ENCODE measurements around the gene GLCE. TPM values are rescaled to one million over a fixed set of nuclear protein-coding genes. Genes with fewer than 3 reads are reported as not detected.

The GLCE gene
- polyA plus RNA-seq, 1 donor, result 51.8 TPM

DNA sequence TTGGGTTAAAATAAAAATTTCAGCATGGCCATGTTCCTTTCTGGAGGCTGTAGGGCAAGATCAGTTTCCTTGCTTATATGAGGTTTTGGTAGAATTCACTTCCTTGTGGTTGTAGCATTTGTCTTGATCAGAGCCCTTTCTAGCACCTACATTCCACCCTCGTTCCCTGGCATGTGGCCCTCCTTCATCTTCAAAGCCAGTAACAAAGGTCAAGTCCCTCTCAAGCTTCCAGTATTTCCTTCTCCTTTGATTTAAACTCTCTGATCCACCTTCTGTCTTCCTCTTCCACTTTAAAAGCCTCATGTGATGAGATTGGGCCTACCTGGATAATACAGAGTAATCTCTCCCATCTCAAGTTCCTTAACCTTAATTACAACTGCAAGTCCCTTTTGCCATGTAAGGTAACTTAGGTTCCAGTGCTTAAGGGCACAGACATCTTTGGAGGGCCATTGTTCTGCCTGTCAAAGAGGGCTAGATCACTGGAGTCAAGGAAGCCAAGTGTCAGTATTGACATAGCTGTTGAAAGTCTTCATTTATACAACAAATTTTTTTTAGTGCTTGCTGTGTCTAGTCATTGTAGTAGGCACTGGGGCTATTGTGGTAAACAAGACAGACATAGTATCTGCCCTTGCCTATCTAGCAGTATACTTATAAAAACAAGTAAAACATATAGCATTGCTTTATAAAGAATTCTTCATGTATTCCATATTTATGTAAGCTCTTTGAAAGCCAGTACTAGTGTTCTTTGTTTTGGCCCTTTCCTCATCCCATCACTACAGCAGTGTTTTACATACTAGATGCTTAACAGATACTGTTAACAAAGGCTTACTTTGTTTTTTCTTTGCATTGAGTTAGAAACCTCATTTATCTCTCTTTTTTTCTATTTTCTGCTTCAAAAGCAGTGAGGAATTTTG, 40.7 kb downstream of the GLCE start:
- no peak for DNase-seq

DNA sequence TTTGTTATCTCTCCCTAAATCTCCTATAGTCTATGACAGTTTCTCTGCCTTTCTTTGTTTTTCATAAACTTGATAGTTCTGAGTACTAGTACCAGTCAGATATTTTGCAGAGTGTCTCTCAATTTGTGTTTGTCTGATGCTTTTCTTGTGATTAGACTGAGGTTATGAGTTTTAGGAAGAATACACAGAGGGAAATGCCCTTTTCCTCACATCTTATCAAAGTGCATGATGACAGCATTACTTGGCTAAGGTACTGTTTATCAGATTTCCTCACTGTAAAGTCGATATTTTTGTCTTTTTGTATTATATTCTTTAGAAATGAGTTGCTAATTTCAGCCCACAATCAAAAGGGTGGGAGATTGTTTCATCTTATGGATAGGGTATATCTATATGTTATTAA, 45.6 kb downstream of the GLCE start:
- no peak for DNase-seq

DNA sequence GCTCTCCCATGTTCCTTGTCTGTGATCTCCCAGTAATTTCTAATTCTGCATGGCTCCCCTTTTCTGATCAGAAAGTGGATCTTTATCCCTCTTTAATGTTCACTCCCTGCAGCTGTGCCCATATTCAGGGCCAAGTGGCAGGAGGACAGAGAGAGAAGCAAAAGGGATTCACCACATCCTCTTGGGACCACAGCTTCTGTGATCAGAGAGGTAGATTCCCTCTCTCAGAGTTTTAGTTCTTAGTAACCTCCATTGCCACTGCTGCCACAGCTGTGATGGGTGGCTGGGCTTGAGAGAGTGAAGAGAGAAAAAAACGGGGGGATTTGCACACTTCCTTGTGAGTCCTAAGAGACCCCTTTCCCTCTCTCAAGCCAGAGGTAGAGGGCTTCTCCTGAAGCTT, 49.2 kb downstream of the GLCE start:
- no peak for DNase-seq

DNA sequence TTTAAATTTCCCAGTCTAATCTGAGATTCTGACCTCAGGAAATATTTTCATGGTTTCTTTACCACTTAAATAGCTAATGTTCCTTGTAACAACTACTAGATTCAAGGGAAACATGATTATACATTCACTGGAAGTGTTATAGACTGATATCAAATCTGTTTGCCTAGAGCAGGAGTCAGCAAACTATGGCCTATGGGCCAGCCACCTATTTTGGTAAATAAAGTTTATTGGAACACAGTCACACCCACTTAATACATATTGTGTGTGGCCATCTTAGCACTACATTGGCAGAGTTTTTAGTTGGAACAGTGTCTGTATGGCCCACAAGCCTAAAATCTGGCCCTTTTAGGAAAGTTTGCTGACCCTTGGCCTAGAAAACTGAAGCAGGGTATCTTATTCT, 50.1 kb downstream of the GLCE start:
- DNase-seq, result no peak

DNA sequence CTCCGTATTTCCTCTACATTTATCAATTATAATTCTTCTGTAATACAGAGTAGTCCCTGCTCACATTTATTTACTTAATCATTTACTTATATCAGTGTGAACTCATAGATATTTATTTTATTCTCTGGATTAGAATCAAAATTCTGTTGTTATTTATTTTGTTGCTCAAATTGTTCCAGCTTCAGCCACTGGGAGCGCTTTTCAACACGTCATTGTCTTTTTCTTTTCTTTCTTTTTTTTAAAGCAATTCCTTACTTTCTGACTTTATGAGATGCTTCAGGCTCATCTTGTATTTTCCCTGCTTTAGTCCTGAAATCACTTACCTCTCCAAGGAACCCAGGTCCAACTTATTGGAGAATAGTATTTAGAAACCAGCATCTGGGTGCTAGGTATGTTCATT, 53.4 kb downstream of the GLCE start:
- no peak for DNase-seq

DNA sequence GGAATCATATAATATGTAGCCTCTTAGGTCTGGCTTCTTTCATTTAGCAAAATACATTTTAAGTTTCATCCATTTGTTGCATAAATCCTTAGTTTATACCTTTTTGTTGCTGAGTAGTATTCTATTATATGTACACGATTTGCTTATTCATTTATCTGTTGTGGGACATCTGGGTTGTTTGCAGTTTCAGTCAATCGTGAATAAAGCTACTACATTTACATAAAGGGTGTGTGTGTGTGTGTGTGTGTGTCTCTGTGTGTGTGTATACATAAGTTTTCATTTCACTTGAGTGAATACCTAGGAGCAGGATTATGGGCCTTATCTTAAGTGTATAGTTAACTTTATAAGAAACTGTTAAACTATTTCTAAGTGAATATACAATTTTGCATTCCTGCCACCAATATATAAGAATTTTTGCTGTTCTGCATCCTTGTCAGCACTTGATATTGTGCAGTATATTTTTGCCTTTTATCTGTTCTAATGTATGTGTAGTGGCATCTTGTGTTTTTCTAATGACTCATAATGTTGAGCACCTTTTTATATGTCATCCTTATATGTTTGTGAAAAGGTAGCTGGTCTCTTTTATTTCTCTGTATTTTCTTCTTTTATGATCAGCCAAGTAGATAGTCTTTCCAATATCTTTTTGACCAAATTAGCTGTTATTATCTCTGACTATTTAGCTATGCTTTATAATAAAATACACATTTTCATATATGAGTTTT, 55.0 kb downstream of the GLCE start:
- no peak for DNase-seq

DNA sequence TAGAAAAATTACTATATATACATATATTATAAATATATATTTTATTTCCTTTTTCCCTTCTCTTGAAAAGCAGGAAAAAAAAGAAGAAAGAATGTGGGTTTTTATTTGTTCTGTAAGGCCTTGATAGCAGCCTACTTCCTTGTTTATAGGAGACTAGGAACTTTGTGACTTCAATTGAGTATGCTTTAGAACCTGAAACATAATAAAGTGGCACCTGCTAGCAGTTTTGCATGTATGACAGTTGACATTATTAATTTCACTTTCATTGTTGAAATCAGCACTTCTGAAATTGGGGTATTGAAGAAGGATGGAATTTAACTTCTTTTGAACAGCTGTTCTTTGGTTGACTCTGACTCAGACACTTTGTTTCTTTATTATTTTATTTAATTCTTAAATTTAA, 56.9 kb downstream of the GLCE start:
- DNase-seq, result no peak

DNA sequence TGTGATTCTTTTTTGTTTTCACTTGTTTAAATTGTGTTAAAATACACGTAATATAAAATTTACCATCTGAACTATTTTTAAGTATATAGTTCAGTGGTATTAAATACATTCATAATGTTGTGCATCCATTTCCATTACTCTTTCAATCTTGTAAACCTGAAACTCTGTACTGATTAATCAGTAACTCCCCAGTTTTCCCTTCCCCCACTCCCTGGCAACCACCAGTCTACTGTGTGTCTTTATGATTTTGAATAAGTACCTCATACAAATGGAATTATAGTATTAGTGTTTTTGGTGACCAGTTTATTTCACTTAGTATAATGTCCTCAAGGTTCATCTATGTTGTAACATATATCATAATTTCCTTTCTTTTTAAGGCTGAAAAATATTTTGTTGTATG, 59.3 kb downstream of the GLCE start:
- no peak for DNase-seq

DNA sequence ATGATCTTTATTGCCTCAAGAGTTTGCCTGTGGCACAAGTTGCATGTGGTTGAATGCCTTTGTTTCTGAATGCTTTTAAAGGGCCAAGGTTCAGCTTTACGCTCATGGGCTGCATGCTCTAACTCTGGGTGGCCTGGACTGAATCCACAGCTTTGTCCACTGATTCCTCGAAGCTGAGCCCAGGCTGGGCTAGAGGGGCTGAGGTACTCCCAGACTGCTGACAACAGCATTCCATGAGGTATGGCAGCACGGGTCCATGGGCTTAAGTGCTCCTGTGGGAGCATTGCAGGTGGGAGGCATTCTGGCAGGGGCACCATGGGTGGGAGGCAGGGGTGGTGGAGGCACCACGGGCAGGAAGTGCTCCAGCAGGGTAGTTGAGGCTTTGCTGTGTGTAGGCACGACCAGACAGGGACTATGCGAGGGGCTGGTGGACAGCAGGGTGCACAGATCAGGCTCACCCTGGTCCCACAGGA, 61.6 kb downstream of the GLCE start:
- DNase-seq, result no peak

DNA sequence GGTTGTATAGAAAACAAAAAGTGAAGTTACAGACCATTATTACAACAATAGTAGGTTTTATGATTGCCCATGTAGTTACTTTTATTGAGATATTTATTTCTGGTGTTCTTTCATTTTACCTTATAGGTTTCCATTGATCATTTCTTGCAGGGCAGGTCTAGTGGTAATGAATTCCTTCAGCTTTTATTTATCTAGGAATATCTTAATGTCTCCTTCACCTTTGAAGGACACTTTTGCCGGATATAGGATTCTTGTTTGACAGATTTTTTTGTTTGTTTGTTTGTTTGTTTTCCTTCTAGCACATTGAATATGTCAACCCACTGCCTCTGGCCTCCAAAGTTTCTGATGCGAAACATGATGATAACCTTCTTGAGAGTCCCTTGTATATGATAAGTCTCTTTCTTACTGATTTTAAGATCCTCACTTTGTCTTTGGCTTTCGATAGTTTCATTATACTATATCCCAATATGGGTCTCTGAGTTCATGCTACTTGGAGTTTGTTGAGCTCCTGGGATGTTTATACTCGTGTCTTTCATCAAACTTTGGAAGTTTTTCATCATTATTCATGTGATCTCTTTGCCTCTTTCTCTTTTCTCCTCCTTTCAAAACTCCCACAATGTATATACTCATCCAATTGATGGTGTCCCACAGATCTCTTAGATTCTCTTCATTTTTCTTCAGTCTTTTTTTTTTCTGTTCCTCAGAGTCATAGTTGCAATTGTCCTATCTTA, 62.8 kb downstream of the GLCE start:
- DNase-seq, result no peak

DNA sequence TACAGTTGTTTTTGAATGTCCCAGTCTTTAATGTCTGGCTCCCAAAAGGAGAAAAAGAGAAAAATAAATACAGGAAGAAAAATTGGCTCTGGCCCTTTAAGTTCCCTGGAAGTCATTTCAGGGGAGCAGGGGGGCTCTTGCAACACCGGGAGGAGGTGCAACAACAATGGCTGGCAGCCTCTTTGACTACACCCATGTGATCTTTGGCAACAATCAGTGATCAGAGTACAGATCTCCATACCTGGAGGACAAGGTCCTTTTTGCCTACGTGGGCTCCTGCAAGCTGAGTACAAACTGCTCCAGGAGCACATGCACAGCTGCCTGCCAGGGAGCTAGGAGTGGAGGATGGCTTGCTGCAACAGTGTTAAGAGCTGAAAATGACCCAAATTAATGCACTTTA, 63.9 kb downstream of the GLCE start:
- DNase-seq, result no peak

DNA sequence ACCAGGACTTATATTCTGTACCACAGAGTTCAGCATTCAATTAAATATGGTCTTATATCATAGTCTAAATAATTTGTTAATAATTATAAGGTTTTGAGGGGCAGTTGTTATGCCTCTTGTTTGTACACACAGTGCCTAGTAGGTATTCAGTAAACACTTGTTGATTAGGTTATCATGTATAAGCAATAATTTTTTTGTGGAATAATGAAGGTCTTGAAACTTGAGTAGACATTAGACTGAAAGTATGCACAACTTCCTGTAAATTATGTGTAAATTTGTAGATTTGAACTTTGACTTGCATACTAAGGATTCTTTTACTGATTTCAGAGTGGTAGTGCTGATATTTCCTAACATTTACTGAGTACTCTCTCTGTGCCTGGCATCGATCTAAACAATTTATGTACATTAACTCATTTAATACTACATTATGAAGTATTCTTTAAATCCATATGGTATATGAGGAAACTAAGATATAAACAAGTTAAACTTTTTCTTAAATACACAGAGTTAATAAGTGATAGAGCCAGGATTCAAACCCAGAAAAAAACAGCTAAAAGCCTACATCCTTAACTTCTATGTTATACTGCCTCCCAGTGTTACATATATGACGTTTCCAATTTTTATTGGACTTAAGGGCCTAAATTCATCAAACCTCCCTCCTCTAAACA, 65.1 kb downstream of the GLCE start:
- DNase-seq, result peak; percentile 22

DNA sequence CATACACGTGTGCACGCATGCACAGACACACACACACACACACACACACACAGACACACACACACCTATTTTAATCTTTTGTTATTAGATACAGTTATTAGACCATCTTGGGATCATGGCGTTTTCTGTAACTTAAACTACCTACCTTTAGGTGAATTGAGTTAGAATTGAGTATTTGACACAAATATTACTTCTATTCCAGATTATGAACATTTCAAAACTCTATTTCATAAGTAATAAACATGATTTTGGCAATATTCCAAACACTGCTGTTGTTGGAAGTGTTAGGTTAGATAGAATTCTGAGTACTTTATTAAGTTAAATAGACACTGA, 65.6 kb downstream of the GLCE start:
- DNase-seq, result no peak

DNA sequence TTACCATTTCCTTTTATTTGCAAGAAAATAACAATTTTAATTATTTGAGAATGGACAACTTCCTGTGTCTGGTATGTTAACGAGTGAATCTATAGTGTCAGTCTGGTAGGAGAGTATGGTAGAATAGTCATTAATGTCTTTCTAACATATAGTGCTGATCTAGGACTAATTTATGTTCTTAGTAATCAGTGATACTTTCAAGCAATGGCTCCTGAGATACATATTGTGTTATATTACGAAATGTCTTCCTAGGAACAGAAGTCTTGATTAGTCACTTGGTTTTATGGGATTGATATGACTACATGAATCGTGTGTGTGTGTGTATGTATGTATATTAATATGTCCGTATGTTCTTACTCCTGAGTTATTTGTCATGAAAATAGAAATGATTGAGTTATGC, 71.7 kb downstream of the GLCE start:
- DNase-seq, result no peak

DNA sequence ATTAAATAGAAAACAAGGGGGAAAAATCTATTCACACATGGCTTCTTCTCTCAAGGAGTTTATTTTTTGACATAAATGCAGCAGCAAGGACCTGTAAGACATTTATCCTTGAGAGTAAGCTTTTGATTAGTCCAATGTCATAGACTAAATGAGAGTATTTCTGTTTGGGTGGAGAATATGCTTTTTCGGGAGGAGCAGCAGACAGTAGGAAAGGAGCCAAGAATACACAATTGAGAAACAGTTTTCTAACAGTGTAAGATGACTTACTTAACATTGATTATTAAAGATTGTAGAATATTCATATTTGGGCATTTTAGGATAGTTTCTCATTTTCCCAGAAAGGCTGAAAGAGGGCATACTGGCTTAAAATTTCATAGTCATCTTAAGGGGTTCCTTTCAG, 72.3 kb downstream of the GLCE start:
- DNase-seq, result no peak

DNA sequence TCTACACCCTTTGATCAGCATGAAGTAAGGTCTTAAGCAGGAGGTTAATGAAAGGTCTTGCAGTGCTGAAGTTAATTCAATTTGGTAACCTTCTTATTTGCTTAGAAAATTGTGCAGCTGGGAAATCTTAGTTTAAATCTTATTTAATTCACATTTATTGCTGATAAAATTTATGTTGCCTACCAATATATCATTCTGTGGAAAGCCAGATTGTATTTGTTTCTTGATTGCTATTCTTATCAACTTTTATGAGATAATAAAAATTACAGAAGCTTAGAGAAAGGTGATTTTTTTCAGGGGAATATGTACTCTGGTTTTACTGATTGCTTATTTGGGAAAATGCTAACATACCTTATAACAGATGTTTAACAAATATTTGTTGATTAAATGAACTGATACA, 74.2 kb downstream of the GLCE start:
- DNase-seq, result no peak

DNA sequence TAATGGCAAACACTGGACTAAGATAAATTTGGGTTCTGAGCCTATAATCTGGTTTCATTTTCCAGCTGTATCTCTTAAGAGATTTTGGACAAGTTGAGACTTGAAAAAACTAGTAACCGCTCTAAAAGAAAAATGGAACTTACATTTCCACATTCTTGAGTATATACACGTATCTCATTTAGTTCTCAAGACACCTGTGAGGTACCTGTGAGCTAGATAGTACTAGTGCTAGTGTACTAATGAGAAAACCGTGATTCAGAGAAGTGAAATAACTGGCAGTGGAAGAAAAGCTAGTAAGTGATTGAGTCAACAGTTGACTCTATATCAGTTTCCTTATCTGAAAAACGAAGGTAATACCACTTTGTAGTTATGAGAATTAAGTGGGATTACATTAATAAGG, 76.1 kb downstream of the GLCE start:
- DNase-seq, result no peak

DNA sequence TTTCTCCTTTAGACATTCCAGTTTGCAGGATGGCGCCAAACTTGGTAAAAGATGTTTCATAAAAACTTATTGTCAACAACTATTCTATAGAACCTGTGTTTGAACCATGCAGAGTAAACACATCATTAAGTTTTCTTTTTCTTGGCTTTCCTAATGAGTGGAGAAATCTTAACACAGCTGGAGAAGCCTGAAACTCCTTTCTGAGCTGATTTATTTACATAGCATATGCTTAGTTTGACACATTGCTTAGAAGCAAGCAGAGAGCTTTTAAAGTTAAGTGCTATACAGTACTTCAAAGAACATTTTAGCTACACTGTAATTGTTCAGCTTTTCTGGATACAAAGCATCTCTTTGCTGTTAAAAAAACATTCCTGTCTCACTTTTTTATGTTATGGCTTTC, 77.3 kb downstream of the GLCE start:
- DNase-seq, result no peak

DNA sequence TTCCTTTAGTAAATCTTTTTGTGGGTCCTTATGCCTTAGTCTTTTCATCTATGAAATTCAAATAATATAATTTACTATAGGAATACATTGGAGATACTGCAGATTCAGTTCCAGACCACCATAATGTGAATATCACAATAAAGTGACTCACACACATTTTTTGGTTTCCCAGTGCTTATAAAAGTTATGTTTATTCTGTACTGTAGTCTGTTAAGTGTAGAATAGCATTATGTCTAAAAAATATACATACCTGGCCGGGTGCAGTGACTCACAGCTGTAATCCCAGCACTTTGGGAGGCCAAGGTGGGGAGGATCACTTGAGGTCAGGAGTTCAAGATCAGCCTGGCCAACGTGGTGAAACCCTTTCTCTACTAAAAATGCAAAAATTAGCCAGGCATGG, 84.4 kb downstream of the GLCE start:
- no peak for DNase-seq

DNA sequence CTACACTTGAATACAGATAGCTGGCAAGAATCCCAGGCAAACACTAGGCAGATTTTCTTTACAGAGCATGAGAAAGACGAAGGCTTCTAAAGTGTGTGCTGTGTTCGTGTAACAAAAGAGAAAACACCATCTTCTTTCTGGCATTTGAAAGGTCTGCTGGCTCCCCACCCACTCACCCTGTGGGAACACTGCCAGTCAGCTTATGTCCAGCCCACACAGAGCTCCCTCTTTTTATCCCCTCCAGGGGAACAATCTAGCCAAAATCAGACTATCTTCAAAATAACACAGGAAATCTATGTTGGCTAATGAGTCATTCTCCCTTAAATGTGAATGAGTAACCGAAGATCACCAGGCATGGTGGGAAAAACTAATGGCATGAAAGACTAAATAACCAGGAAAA, 92.7 kb downstream of the GLCE start:
- no peak for DNase-seq

DNA sequence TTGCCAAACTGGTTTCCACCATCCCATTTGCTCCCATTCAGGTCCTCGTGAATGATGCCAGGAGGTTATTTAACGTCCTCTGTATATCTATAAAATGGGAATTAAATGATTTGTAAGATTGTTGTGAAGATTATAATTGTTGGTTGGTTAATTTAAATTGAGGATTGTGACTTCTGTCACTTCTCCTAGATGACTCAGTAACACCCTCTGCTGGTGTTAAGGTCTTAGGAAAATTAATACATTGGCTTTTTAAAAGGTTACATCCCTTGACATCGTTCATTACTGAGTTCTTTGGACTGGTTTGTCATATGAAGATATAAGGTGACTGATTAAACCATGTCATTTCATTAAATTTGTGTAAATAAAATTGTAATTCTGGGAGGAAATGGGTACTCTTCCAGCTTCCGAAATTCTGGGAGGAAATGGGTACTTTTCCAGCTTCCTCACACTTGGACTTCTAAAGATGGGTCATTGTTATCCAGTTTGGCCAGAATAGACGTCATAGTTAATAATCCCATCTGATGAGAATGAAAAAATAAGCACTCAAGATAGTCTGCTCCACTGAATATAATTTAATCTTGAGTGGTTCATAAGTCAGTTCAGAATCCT, 105.0 kb downstream of the GLCE start:
- peak; percentile 22 for DNase-seq

DNA sequence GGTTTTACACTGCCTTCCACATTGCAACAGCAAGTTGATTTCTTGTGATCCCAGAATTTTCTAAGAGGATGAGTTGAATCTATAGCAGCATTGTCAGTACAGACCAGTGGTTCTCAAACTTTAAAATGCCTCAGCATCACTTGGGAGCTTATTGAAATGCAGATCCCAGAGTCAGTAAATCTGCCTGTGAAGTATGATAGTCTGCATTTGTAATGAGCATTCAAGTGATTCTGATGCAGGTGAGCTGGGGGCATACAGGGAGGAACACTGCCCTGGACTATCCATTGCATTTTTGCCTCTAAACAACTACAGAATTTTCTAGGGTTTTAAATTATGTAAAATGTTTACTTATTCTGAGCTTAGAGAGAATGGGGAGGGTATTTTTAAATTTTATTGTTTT, 110.8 kb downstream of the GLCE start:
- DNase-seq, result no peak
